ENCODE measurements around the gene APLN. TPM values are rescaled to one million over a fixed set of nuclear protein-coding genes. Genes with fewer than 3 reads are reported as not detected.

Gene APLN
- total RNA-seq, 2 experiments from 2014 or later = 3.5 TPM

GRCh38 chrX:129697204-129697829 is 42.6 kb upstream of the APLN start:
- ATAC-seq (no peak), DNase-seq (no peak)
- Mint-ChIP-seq H3K27ac (no peak overlapping the region), H3K27me3 (no peaks in the 10 kb centered on the region), H3K9me3 (no peaks in the 10 kb centered on the region), H3K36me3 (ENCODE audit: low read depth) (no peaks in the 10 kb centered on the region), H3K4me3 (no peak overlapping the region), H3K4me1 (ENCODE audit: low read depth) (no peaks in the 10 kb centered on the region)
- POLR2A ChIA-PET = no interaction called here
- TF ChIP-seq CTCF (IDR thresholded peaks at IDR 0.05) = no peak
- CTCF ChIA-PET = interaction anchor here (1.0 kb wide), 1 partner anchor 60 kb away, joined by 3 read pairs; no protein-coding TSS in a partner anchor
- intact Hi-C loops (cut with micrococcal nuclease) = no loop called here

- intact Hi-C loops (cut with micrococcal nuclease) = no loop called here
- Mint-ChIP-seq H3K4me1 (ENCODE audit: low read depth) (no peaks in the 10 kb centered on the region), H3K27ac (no peak overlapping the region), H3K9me3 (no peaks in the 10 kb centered on the region), H3K27me3 (no peaks in the 10 kb centered on the region), H3K4me3 (no peak overlapping the region), H3K36me3 (ENCODE audit: low read depth) (no peaks in the 10 kb centered on the region)
- no peak for TF ChIP-seq CTCF (IDR thresholded peaks at IDR 0.05)
- no peak for ATAC-seq
- POLR2A ChIA-PET = no interaction called here
- DNase-seq = no peak
- CTCF ChIA-PET = interaction anchor here (1.0 kb wide), 1 partner anchor 59 kb away, joined by 3 read pairs; no protein-coding TSS in a partner anchor
These were observed 41.9 kb upstream of the APLN start for GRCh38 chrX:129696463-129697155.

- Mint-ChIP-seq H3K4me1 (ENCODE audit: low read depth) (no peaks in the 10 kb centered on the region), H3K9me3 (no peaks in the 10 kb centered on the region), H3K4me3 (no peak overlapping the region), H3K36me3 (ENCODE audit: low read depth) (no peaks in the 10 kb centered on the region), H3K27me3 (no peaks in the 10 kb centered on the region), H3K27ac (no peak overlapping the region)
- ATAC-seq (no peak), DNase-seq (no peak)
- intact Hi-C loops (cut with micrococcal nuclease) = no loop called here
- POLR2A ChIA-PET = no interaction called here
- TF ChIP-seq CTCF (IDR thresholded peaks at IDR 0.05) = no peak
- CTCF ChIA-PET = interaction anchor here (1.2 kb wide), 1 partner anchor 126 kb away, joined by 3 read pairs; no protein-coding TSS in a partner anchor
These were observed 41.2 kb upstream of the APLN start for GRCh38 chrX:129695937-129696336.

GRCh38 chrX:129695535-129695934 is 40.8 kb upstream of the APLN start:
- H3K4me3 Mint-ChIP-seq = no peak overlapping the region
- DNase-seq (no peak), ATAC-seq (no peak)
- no peak overlapping the region for H3K27ac Mint-ChIP-seq
- CTCF ChIA-PET = interaction anchor here (1.2 kb wide), 1 partner anchor 127 kb away, joined by 3 read pairs; no protein-coding TSS in a partner anchor
- H3K4me1 Mint-ChIP-seq (ENCODE audit: low read depth) = no peaks in the 10 kb centered on the region
- no peaks in the 10 kb centered on the region for H3K27me3 Mint-ChIP-seq
- no peaks in the 10 kb centered on the region for H3K9me3 Mint-ChIP-seq
- no peak for TF ChIP-seq CTCF (IDR thresholded peaks at IDR 0.05)
- POLR2A ChIA-PET = no interaction called here
- no peaks in the 10 kb centered on the region for H3K36me3 Mint-ChIP-seq (ENCODE audit: low read depth)
- intact Hi-C loops (cut with micrococcal nuclease) = no loop called here

- no peak for ATAC-seq
- POLR2A ChIA-PET = no interaction called here
- Mint-ChIP-seq H3K27ac (no peak overlapping the region), H3K9me3 (no peaks in the 10 kb centered on the region), H3K4me1 (ENCODE audit: low read depth) (no peaks in the 10 kb centered on the region), H3K27me3 (no peaks in the 10 kb centered on the region), H3K4me3 (no peak overlapping the region), H3K36me3 (ENCODE audit: low read depth) (no peaks in the 10 kb centered on the region)
- intact Hi-C loops (cut with micrococcal nuclease) = no loop called here
- no peak for TF ChIP-seq CTCF (IDR thresholded peaks at IDR 0.05)
- CTCF ChIA-PET = interaction anchor here (1.2 kb wide), 1 partner anchor 128 kb away, joined by 3 read pairs; no protein-coding TSS in a partner anchor
- DNase-seq = no peak
These were observed 40.0 kb upstream of the APLN start for GRCh38 chrX:129694805-129695204.
